GM12874 (cell line): ENCODE measurements around the gene MRPL12.

Experiments
- TF ChIP-seq, protein P1 (sequence below): IDR thresholded peaks from 2 replicates; pipeline ENCODE4 v1.5.1; 2011; ENCODE audit warnings: low read depth, mild to moderate bottlenecking, control low read depth, low read length, moderate library complexity; ENCODE audit not compliant: insufficient read depth

Gene MRPL12

GRCh38 chr17:81712468-81713003 lies 9.4 kb downstream of the MRPL12 start:
- TF ChIP-seq, protein P1, sequence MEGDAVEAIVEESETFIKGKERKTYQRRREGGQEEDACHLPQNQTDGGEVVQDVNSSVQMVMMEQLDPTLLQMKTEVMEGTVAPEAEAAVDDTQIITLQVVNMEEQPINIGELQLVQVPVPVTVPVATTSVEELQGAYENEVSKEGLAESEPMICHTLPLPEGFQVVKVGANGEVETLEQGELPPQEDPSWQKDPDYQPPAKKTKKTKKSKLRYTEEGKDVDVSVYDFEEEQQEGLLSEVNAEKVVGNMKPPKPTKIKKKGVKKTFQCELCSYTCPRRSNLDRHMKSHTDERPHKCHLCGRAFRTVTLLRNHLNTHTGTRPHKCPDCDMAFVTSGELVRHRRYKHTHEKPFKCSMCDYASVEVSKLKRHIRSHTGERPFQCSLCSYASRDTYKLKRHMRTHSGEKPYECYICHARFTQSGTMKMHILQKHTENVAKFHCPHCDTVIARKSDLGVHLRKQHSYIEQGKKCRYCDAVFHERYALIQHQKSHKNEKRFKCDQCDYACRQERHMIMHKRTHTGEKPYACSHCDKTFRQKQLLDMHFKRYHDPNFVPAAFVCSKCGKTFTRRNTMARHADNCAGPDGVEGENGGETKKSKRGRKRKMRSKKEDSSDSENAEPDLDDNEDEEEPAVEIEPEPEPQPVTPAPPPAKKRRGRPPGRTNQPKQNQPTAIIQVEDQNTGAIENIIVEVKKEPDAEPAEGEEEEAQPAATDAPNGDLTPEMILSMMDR: no peak

- TF ChIP-seq, protein P1: no peak
Observed at GRCh38 chr17:81713004-81713555, 9.9 kb downstream of the MRPL12 start.

DNA sequence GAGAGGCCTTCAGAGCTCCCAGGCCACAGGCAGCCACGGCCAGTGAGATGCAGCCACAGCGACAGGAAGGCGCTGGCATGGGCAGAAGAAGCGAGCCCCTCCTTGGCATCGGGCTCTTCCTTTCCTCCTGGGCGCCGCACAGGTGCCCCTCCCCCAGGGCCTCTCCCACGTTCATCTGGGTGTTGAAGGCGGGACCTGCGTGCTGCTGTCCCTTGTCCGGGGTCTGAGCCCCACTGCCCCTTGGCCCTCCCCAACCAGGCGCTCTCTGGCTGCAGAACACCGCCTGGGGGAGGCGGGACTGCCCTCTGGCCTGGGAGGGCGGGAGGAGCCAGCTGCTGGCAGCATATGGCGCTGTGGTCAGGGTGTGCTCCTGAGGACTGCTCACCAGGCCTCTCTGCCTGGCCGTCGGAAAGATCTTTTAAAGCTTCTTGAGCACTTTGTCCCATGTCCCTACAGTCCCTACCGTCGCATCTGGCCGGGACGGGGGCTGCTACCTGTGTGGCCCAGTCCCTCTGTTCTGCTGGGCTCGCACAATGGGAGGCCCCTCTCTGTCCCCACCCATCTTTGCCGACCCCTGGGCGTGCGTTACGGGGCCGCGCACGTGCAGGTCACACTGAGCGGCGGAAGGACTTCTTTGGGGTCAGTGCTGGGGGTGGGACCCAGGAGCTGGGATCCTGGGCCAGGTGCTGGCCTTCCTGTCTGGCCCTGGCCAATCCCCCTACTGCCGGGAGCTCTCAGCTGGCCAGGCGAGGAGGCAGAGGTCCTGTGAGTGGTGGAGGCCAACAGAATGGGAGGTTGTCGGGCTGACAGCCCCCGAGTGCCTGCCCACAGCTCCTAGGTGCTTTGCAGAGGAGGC lies 10.6 kb downstream of the MRPL12 start:
- TF ChIP-seq, protein P1: no peak

- TF ChIP-seq, protein P1: no peak
Observed at GRCh38 chr17:81714412-81715106, 11.4 kb downstream of the MRPL12 start.

DNA sequence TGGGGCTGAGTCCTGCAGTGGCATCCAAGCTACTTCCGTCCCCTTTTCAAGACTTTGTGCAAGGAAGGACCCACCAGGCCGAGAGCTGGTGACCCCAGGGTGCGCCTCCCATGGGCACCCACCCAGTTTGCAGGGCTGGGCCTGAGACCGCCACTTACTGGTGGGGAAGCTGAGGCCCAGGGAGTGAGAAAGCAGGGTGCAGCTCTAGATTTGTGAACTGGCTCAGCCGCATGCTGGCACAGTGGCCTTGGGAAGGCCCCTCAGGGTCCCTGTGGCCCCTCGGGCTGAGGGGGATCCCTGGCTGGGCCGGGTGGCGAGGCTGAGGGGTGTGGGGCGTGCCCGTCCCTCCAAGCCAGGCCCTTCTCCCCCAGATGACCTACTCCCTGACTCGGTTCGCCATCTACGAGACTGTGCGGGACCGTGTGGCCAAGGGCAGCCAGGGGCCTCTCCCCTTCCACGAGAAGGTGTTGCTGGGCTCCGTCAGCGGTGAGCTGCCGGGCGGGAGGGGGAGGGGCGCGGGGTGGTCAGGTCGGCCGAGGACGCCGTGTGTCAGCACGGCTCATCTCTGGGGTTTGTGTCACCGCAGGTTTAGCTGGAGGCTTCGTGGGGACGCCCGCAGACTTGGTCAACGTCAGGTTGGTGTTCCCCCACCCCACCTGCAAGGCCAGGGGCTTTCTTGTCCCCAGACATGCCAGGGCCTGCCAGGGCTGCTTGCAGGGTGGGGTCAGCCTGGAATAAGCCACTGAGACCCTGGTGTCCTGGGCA lies 12.1 kb downstream of the MRPL12 start:
- TF ChIP-seq, protein P1: no peak

DNA sequence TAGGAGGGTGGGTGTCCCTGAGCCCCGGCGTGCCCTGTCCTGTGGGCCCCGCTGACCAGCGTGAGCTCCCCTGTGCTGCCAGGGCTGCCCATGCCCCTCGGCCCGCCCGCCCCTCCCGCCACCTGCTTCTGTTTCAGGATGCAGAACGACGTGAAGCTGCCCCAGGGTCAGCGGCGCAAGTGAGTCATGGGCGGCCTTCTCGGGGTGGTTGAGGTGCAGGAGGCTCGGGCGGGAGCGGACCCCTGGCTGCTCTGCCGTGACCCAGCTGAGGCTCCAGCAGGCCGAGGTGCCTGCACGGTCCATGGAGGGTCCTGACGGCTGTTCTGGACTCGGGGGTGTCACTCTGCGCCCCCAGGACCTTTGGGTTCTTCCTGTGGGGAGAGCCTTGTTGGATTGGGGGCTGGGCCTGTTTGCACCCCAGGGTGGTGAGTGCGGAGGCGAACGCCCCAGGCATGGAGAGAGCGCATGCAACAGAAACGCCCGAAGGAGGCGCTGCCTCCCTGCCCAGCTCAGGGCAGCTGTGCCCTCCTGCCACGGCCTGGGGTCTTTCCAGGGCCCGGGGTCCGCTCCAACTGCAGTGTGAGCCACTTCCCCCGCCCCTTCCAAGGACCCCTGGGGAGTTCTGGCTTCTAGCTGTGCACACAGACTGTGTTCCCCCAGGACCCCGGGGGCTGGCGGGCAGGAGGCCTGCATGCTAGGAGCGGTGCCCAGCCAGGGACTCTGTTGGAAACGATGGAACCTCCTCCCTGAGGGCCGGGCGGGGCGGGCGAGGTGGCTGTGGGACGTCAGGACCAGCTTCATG lies 12.9 kb downstream of the MRPL12 start:
- TF ChIP-seq, protein P1: no peak
